Stimulated activated CD8-positive, alpha-beta memory T cell treated with anti-CD3 and anti-CD28 coated beads, Interleukin-4, amount 100 ng/mL, for 1 hour (primary cell): ENCODE data around the gene DMTF1.
"Not testable (repeated sequence)": the region's sequence is repeated elsewhere in the genome, so short reads cannot be mapped to it uniquely, and the experiment has no call there.

Experiments used
- DNase-seq, 2 donors: peaks; one replicate each; pipeline ENCODE4 v3.0.0-alpha.2; 2020; ENCODE audit warnings: low read depth in 2 of 2, low spot score in 1 of 2

Gene DMTF1, protein sequence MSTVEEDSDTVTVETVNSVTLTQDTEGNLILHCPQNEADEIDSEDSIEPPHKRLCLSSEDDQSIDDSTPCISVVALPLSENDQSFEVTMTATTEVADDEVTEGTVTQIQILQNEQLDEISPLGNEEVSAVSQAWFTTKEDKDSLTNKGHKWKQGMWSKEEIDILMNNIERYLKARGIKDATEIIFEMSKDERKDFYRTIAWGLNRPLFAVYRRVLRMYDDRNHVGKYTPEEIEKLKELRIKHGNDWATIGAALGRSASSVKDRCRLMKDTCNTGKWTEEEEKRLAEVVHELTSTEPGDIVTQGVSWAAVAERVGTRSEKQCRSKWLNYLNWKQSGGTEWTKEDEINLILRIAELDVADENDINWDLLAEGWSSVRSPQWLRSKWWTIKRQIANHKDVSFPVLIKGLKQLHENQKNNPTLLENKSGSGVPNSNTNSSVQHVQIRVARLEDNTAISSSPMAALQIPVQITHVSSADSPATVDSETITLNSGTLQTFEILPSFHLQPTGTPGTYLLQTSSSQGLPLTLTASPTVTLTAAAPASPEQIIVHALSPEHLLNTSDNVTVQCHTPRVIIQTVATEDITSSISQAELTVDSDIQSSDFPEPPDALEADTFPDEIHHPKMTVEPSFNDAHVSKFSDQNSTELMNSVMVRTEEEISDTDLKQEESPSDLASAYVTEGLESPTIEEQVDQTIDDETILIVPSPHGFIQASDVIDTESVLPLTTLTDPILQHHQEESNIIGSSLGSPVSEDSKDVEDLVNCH

GRCh38 chr7:87152112-87152896, at the start of gene DMTF1:
DMTF1 (plus strand) TSS chr7:87152453; CDS start chr7:87164942, 12,489 bp downstream.
- DNase-seq = peak; percentile 70 to 76

- no peak for DNase-seq
These were observed 46.9 kb upstream of the DMTF1 start for GRCh38 chr7:87105401-87105800.

DNA sequence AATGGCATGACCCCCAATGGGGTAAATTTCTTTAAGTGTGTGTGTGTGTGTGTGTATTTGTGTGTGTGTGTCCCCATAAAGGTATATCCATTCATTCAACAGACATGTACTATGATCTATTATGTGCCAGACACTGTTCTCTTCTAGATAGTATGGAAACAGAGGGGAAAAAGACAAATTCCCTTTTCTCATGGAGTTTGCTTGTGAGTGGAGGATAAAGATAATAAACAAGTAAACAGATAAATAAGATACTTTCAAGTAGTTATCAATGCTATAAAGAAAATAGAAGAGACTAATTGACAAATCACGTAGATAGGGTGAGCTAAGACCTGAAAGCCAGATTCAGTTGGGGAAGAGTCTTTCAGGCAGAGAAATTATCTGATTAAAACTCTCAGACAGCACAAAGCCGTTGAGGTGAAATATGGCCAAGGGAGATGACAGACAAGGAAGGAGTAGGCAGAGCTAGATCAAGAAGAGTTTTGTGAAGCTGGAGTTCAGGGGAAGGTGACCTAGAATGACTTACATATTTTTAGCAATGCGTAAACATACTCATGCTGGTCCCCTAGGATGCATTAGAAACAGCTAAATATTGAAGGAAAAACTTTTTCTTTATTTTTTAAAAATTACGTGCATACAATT, 45.2 kb upstream of the DMTF1 start:
- DNase-seq = no peak

DNA sequence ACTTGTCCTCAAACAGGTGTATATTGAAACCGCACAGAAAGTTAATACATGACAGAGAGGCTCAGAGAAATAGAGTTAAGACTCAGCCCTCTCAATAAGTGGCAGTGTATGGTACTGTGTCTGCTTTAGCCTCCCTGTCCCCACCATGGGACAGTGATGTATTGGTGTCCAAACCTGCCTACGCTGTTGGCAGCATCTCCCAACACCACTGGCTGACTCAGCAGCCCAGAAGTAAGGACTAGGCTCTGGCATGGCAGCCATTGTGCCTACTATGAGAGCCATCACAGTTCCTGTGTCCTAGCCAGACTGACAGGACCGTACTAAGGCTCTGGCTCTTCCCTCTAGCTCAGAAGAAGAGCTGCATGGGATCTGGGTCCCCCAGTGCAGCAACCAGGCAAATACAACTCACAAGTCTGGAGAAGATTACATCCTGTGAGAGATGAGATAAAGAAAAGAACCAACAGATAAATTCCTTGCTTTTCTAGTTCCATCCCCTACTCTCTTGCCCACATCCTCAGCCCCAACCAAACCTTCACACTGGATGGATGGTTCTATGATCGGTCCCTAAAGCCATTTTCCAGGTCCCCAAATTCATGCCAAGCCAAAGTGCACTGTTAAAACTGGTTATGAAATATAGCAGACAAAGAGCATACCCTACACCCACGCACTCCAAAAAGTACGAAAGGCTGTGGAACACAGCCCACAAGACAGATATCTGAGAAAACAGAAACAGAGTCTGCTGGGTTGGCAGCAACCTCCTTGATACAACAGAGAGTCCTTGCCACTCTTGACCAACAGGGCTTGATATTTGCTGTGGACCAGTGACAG, 44.1 kb upstream of the DMTF1 start:
- no peak for DNase-seq

- DNase-seq = no peak
These were observed 41.5 kb upstream of the DMTF1 start for GRCh38 chr7:87110778-87111177.

DNA sequence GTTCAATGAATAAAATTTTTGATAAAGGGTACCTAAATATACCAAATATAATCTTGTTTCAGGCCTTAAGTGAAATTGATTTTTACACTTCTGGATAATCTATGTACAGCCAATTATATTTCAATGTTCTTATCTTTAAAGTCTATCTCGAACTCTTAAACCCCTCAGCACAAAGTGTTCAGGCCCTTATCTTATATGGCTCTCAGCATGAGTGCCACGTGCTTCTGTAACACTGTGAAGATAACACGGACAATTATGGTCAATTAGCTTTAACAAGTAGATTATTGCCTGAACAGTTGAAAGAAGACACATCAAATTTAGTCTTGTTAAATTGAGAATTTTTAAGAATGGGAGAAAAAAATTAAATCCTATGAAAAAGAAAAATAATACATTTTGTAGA, 40.4 kb upstream of the DMTF1 start:
- DNase-seq = no peak

DNA sequence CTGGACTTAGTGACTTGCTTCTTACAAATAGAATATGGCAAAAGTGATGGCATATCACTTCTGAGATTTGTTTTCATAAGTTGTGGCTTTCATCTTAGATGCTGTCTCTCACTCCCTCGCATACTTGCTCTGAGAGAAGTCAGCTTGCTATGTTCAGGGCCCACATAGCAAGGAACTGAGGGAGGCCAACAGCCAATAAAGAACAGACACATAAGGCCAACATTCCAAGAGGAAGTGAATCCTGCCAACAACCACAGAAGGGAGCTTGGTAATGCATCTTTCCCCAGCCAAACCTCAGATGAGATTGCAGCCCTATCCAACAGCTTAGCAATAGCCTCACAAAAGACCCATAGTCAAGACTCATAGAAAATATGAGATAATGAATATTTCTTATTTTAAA, 39.2 kb upstream of the DMTF1 start:
- no peak for DNase-seq

DNA sequence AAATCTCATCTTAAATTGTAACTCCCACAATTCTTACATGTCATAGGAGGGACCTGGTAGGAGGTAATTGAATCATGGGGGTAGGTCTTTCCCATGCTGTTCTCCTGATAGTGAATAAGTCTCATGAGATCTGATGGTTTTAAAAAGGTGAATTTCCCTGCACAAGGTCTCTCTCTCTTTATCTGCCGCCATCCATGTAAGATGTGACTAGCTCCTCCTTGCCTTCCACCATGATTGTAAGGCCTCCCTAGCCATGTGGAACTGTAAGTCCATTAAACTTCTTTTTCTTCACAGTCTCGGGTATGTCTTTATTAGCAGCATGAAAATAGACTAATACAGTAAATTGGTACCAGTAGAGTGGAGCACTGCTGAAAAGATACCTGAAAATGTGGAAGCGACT, 38.3 kb upstream of the DMTF1 start:
- not testable (repeated sequence) for DNase-seq

- DNase-seq = not testable (repeated sequence)
These were observed 36.5 kb upstream of the DMTF1 start for GRCh38 chr7:87115772-87116171.

GRCh38 chr7:87116315-87116714, 35.9 kb upstream of the DMTF1 start:
- DNase-seq = no peak

GRCh38 chr7:87119581-87119980, 32.7 kb upstream of the DMTF1 start:
- DNase-seq = no peak

GRCh38 chr7:87123105-87123504, 29.1 kb upstream of the DMTF1 start:
- no peak for DNase-seq

GRCh38 chr7:87127019-87127418, 25.2 kb upstream of the DMTF1 start:
- DNase-seq = no peak

- no peak for DNase-seq
These were observed 23.4 kb upstream of the DMTF1 start for GRCh38 chr7:87128861-87129267.

GRCh38 chr7:87129332-87129731, 22.9 kb upstream of the DMTF1 start:
- no peak for DNase-seq

GRCh38 chr7:87129848-87130247, 22.4 kb upstream of the DMTF1 start:
- DNase-seq = no peak

- no peak for DNase-seq
These were observed 20.5 kb upstream of the DMTF1 start for GRCh38 chr7:87131771-87132170.

- DNase-seq = no peak
These were observed 15.0 kb upstream of the DMTF1 start for GRCh38 chr7:87137271-87137670.

- no peak for DNase-seq
These were observed 12.7 kb upstream of the DMTF1 start for GRCh38 chr7:87139514-87139913.

GRCh38 chr7:87140271-87140748, 11.9 kb upstream of the DMTF1 start:
- DNase-seq = no peak
